Left cardiac atrium (tissue), 4 donors: ENCODE results near the gene FGF16. TPM values are rescaled to one million over a fixed set of nuclear protein-coding genes. Genes with fewer than 3 reads are reported as not detected.
"Not testable (repeated sequence)": the region's sequence is repeated elsewhere in the genome, so short reads cannot be mapped to it uniquely, and the experiment has no call there.

Experiments
- ATAC-seq, 2 donors: fragments of 200-7000 bp; cut with Tn5 transposase; one replicate each; pipeline ENCODE4 v1.9.1; 2020; ENCODE audit warnings: mild to moderate bottlenecking in 2 of 2, moderate library complexity in 2 of 2
- DNase-seq: peaks from one replicate; pipeline ENCODE4 v3.0.0-alpha.2; 2020
- intact Hi-C, 2 donors: fragments of 100-400 bp; cut with DNase I; formaldehyde crosslinking; loops; one replicate each; pipeline versions ENCODE4 v1.14.1 to v1.15.1; 2022 to 2023
- total RNA-seq, 2 donors: library from RNA; stranded (reverse); fragmentation: NEBNext Ultra II Directional; extraction: Animal tissue kit (Norgen Biotek cat#: 25700); gene quantifications; one replicate each; pipeline ENCODE4 v1.2.1, GENCODE V29; 2021
- donor health status: DM: no; HTN: yes; CAD: no.
- donor health status: DM: no; HTN: yes; CAD: no; lungs with severe emphysema.
- donor health status: DM: yes; HTN: yes; CAD: no.
- donor health status: Dilated cardiomyopathy.

Gene FGF16
- total RNA-seq, 2 donors from 2014 or later: 0.12 TPM; not detected in 1

DNA sequence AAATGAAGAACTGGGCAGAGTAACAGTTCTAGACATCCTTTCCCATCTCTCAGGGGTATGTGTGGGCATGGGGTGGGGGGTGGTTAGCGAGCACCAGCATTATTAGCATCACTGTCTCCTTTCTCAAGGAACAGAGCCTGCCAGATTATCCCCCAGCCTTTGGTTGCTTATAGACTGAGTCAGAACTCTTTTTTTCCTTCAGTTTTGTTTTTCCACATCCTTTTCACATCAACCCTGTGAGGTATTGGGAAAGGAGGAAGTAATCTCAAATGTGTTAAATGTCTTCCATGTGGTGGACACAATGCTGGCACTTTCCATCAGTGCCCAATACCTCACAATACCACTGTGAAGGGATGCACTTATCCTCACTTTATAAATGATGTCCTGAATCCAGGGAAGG, 3.1 kb upstream of the FGF16 start:
- ATAC-seq (no peak), DNase-seq (no peak)
- intact Hi-C loops: no loop called here

DNA sequence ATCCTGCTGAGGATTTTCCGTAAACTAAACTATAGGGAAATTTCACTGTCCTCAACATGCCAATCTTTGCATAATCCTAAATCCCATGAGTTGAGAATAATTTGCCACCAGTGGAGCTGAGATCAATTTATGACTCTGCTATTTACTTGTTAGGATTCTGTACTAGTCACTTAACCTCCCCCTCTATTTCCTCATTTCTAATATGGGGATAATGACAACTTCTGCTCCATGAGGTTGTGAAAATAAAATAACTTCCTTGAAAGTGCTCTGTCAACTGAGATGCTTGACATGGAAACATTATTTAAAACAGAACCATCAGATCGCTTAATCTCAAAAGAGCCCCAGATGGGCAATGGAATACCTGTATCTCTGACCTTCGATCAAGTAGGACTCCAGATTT, 2.6 kb upstream of the FGF16 start:
- DNase-seq (no peak), ATAC-seq (no peak)
- intact Hi-C loops: no loop called here

DNA sequence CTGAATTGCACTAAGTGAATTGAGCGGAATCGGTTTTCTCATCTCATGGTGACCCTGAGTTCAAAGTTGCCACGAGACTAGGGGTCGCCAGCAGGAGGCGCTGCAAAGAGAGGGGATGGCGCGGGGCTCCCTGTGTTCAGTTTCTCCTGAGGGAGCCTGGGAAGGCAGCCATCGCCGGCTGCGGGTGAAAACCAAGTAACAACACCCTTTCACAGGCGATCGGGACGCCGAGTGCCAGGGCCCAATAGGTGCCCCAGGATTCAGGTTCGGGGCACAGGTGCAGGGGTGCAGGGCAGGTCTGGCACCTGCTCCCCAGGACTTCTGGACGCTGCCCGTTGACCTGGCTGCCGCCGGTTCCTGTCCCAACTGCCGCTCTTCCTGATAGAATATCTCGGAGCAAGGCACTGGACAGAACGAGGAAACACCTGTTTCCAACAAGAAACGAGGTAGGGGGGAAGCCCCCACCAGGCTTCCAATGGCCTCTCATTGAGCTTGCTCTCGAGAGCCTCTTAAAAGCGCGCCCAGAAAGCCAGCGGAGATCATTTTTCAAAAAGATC, 1.1 kb upstream of the FGF16 start:
- DNase-seq (peak; percentile 24), ATAC-seq (peak in 1 of 2 donors; percentile 5)
- intact Hi-C loops: no loop called here

DNA sequence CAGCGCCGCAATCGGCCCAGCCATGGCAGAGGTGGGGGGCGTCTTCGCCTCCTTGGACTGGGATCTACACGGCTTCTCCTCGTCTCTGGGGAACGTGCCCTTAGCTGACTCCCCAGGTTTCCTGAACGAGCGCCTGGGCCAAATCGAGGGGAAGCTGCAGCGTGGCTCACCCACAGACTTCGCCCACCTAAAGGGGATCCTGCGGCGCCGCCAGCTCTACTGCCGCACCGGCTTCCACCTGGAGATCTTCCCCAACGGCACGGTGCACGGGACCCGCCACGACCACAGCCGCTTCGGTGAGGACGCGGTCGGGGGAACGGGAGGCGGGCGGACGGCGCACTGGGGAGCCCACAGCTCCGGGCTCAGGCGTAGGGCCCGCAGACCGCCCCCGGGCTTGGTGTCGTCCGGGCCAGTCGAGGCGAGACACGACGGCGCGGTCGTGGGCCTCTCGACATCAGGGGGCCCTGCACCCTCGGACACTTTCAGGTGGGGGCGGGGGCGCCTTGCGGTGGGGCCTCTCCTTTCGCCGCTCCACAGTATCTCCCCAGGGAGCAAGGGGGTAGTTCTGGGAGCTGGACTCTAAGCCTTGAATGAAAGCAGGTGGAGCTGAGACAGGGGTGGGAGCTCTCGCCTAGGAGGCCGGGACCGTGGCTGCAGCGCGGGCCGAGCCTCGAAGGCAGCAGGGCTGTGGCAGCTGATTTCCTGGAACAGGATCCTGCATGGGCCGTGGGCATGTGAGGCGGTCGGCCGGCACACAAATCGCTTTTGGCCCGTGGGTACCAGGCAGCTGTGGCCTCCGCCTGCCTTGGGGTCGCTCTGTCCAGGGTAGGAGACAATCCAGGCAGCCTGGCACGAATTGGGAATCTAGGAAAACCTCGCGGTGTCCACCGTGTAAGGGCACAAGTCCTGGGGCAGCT, 722 bp downstream of the FGF16 start:
- no peak for DNase-seq
- intact Hi-C loops: no loop called here
- ATAC-seq: no peak

DNA sequence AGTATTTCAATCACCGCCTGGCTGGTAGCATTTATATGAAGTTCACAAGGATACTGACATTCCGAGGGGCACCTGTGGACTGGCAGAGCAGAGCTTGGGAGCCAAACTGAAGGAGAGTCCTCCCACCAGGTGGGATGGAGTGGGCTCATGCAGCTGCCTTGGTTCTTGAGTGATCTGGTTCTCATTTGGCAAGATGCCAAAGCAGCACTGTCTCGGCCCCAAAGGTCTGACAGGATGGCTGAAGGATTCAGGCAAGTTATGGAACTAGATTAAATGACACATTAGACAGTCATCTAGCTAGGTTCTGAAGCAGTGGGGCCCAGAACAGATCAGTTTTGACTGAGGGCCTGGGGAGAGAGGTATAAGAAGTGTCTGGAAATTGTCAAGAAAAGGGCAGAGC, 3.2 kb downstream of the FGF16 start:
- ATAC-seq (no peak), DNase-seq (no peak)
- intact Hi-C loops: no loop called here

DNA sequence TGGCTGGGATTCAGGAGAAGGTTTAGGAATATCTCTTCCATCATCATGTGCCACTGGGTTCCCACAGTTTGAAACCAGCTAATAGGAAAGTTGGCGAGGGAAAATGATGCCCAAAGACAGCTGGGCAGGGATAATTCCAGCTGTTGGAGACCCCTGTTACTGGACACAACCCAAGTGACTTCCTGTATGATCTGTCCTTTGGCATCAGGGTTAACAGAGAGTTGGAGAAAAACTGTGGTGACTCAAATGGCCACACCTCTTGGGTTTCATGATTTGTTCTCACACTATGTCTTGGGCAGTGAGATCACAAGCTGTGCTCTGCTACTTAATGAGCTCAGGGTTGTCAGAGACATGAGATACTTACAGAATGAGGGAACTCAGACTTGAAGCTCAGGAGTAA, 3.8 kb downstream of the FGF16 start:
- peak in 1 of 2 donors; percentile 57 for ATAC-seq
- intact Hi-C loops: no loop called here
- DNase-seq: no peak

DNA sequence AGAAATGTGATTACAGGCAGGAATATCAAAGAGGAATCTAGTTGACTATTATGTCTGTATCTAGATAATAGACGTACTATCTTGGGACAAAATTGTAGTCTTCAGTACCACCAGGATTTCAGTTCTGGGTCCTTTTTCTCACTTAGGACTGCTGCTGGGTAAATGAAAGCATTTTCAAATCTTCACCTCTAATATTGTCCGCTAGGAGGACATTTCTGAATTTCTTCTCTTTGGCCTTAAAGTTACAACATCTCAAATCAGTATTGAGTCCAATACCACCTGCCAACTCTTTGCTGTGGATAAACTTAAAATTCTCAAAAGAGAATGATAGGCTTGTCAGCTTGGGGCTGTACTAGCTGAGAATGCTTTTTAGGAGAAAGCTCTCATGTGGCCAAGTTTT, 6.0 kb downstream of the FGF16 start:
- ATAC-seq (no peak), DNase-seq (no peak)
- intact Hi-C loops: no loop called here

DNA sequence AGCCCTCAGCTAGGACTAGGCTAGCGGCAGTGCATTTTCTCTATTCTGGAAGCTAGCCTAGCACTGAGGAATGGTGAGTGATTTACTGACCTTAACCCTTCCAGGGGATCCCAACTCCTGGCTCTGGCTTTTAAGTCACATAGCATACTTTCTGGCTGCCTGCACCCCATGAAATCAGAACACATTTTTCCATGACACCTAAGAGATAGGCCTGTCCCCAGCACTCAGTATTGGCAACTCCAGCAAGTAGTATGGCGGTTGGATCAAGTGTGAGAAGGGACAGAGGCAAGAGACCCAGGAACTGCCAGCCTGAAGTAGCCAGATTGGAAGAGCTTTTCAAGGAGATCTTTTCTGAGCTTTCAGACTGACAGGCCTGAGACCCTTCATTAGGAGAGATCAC, 8.2 kb downstream of the FGF16 start:
- no peak for DNase-seq
- no peak for ATAC-seq
- intact Hi-C loops: no loop called here

DNA sequence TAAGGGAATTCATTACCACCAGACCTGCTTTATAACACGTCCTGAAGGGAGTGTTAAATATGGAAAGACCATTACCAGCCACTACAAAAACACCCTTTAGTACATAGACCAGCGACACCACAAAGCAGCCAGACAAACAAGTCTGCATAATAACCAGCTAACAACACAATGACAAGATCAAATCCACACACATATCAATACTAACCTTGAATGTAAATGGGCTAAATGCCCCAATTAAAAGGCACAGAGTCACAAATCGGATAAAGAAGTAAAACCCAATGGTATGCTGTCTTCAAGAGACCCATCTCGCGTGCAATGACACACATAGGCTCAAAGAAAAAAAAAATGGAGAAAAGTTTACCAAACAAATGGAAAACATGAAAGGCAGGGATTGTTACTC, 36.9 kb downstream of the FGF16 start:
- intact Hi-C loops: no loop called here

DNA sequence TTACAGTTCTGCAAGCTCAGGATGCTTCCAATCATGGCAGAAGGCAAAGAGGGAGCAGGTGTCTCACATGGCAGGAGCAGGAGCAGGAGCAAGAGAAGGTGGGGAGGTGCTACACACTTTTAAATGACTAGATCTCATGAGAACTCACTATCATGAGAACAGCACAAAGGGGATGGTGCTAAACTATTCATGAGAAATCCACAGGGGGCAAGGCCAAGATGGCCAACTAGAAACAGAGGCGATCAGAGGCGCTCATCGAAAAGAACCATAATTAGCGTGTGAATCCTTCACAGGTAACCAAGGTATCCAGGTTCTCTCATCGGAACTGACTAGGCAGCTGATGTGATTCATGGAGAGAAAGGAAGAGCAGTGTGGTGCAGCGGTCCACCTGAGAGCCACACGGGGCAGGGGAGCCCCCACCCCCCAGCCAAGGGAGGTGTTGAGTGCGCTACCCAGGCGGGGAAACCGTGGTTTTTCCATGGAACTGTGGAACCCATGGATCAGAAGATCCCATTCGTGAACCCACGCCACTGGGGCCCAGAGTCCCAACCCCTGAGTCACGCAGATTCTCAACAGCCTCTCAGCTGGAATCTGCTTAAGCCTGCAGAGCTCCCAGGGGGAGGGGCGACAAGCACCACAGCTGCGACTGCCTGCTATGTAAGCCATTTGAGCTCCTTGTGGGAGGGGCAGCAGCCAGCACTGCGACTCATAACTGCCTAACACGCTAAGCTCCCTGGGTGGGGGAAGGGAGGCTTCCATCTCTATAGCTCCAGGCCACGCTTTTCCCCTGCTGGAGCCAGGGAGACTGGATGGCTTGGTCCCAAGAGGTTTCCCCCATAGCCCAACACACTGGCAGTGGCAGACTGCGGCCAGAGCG, 46.7 kb downstream of the FGF16 start:
- ATAC-seq (no peak), DNase-seq (no peak)
- intact Hi-C loops: no loop called here

More for the DNA sequence above, 36.9 kb downstream of the FGF16 start:
- ATAC-seq (no peak), DNase-seq (no peak)

DNA sequence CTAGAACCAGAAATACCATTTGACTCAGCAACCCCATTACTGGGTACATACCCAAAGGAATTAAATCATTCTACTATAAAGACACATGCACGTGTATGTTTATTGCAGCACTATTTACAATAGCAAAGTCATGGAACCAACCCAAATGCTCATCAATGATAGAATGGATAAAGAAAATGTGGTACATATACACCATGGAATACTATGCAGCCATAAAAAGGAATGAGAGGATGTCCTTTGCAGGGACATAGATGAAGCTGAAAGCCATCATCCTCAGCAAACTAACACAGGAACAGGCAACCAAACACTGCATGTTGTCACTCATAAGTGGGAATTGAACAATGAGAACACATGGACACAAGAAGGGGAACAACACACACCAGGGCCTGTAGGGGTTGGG, 53.0 kb downstream of the FGF16 start:
- ATAC-seq, DNase-seq, intact Hi-C loops: not testable (repeated sequence)

DNA sequence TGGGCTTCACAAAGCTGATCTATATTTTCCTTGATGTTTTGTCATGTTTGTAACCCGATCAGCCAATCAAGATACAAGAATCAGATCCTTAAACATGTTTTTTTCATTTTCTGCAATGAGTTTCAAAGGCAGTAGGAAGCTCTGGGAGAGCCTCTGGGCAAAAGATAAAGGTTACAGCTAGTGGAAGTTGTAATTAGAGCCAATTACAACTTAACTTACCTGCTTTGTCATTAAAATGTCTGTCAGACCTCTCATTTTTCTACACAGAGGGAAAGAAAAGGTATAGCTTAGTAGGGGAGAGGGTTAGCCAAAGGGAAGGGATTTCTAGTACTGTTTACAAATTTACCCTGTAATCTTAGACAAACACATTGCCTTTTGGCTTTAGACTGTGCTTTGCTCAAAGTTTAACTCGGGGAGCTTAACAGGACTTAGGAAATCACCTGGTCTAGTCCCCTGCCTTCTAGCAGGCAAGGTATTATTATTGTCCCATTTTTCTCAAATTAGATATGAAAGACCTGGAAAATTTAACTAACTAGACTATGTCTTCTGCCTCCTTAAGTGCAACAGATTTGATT, 55.8 kb downstream of the FGF16 start:
- ATAC-seq (no peak), DNase-seq (no peak)
- intact Hi-C loops: no loop called here

DNA sequence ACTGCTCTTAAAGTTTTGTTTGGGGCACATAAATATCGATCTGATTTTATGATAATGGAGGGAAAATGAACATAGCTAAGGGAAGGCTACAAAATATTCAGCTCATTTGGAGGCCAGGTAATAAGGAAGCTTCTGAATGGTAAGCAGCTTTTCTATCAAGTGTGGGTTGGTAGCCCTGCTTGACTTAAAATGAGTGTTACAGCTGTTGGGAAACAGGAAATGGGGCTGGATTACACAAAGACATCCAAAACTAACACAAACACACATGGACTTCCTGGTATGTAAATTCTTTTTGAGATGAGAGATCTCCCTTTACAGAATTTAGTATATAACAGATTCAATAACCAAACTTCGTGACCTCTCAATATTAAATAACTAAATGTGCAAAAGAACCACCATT, 58.0 kb downstream of the FGF16 start:
- peak in 1 of 2 donors; percentile 27 for ATAC-seq
- DNase-seq: no peak
- intact Hi-C loops: no loop called here
